KMS-11 (cell line): ENCODE results near the gene RDH11.

Source experiments
- H2AFZ ChIP-seq: fragments of 200-600 bp; sonication (generic); 2 replicates; pipeline ENCODE4 v1.6.1; 2016; ENCODE audit warnings: antibody characterized with exemption, mixed run types, low read depth
- H3K27ac ChIP-seq: fragments of 200-600 bp; sonication (generic); 2 replicates; pipeline ENCODE4 v1.6.1; 2016; ENCODE audit warnings: mild to moderate bottlenecking, mixed run types
- H3K27me3 ChIP-seq: fragments of 200-600 bp; sonication (generic); 2 replicates; pipeline ENCODE4 v1.6.1; 2017; ENCODE audit warnings: mild to moderate bottlenecking, low read depth, mixed run types, moderate library complexity; ENCODE audit not compliant: insufficient read depth
- H3K36me3 ChIP-seq: fragments of 200-600 bp; sonication (generic); 2 replicates; pipeline ENCODE4 v1.6.1; 2017; ENCODE audit warnings: mild to moderate bottlenecking, mixed run types; ENCODE audit not compliant: insufficient read depth
- H3K4me1 ChIP-seq: fragments of 200-600 bp; sonication (generic); 2 replicates; pipeline ENCODE4 v1.6.1; 2016; ENCODE audit warnings: mild to moderate bottlenecking, low read depth, mixed run types; ENCODE audit not compliant: poor library complexity, severe bottlenecking
- H3K4me2 ChIP-seq: fragments of 200-600 bp; sonication (generic); 2 replicates; pipeline ENCODE4 v1.7.0; 2016; ENCODE audit warnings: mild to moderate bottlenecking, mixed run types
- H3K4me3 ChIP-seq: fragments of 200-600 bp; sonication (generic); IDR thresholded peaks from 2 replicates; pipeline ENCODE4 v1.6.1; 2017; ENCODE audit warnings: low read depth, low read length, mixed read lengths; ENCODE audit not compliant: insufficient read depth
- H3K79me2 ChIP-seq: fragments of 200-600 bp; sonication (generic); 2 replicates; pipeline ENCODE4 v1.6.1; 2016; ENCODE audit warnings: low read depth, mixed run types; ENCODE audit not compliant: insufficient read depth
- H3K9ac ChIP-seq: fragments of 200-600 bp; sonication (generic); 2 replicates; pipeline ENCODE4 v1.6.1; 2016; ENCODE audit warnings: mild to moderate bottlenecking, mixed run types
- H4K20me1 ChIP-seq: fragments of 200-600 bp; sonication (generic); 2 replicates; pipeline ENCODE4 v1.6.1; 2016; ENCODE audit warnings: mild to moderate bottlenecking, mixed run types; ENCODE audit not compliant: insufficient read depth
- TF ChIP-seq, protein P1 (sequence below): fragments of 200-600 bp; sonication (generic); conservative IDR thresholded peaks from 2 replicates; pipeline ENCODE4 v1.6.1; 2017; ENCODE audit warnings: low read depth, mild to moderate bottlenecking, antibody characterized with exemption, low read length, moderate library complexity, mixed read lengths

The RDH11 gene

DNA sequence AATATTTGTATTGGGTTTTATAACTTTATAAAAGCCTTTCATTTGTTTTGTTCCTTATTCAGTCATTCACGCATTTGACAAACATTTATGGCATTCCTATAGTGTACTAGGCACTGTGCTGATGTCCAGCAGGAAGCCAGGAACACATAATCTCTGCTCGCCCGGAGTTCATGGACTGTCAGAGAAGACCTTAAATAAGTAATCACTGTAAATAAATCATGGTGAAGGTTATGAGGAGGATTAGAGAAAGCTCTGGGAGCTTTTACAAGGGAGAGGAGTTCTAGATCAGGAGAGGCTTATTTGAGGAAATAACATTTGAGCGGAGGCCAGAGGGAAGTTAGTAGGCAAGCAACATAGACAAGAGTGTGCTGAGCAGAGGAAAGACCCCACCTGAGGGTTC lies 1.4 kb upstream of the RDH11 start:
- TF ChIP-seq, protein P1, sequence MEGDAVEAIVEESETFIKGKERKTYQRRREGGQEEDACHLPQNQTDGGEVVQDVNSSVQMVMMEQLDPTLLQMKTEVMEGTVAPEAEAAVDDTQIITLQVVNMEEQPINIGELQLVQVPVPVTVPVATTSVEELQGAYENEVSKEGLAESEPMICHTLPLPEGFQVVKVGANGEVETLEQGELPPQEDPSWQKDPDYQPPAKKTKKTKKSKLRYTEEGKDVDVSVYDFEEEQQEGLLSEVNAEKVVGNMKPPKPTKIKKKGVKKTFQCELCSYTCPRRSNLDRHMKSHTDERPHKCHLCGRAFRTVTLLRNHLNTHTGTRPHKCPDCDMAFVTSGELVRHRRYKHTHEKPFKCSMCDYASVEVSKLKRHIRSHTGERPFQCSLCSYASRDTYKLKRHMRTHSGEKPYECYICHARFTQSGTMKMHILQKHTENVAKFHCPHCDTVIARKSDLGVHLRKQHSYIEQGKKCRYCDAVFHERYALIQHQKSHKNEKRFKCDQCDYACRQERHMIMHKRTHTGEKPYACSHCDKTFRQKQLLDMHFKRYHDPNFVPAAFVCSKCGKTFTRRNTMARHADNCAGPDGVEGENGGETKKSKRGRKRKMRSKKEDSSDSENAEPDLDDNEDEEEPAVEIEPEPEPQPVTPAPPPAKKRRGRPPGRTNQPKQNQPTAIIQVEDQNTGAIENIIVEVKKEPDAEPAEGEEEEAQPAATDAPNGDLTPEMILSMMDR: no peak

DNA sequence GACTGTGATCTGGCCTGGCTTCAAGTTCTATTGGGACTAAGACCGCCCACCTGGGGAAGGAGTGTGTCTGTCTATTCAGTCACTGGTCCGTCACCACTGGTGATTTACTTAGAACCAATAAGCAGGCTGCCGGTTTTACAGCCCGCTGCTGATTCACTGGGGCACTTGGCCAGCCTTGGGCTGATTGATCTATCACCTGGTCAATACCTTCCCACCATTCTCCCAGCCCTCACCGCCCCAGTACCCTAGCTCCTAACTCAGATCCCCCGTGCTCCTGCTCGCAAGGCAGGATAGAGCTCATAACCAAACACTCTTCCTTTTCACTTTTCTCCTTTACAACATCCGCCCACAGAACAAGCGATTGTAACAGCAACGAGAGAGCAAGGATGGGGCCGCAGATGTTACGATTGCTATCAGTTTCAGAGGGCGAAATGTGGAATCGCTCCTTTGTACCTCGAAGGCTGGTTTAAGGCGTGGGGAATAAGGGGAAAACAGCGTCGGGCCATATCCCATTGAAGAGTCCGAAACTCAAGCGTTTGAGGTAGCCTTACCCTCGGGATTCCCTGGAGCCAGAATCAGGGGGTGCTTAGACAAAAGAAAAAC lies 672 bp downstream of the RDH11 start:
- TF ChIP-seq, protein P1: no peak
- Histone ChIP-seq H2AFZ (peak overlapping the region; percentile 71), H3K79me2 (no peaks in the 10 kb centered on the region), H4K20me1 (no peaks in the 10 kb centered on the region), H3K4me3 (no peak overlapping the region), H3K27ac (peak overlapping the region; percentile 57), H3K9ac (peak overlapping the region; percentile 53), H3K4me1 (peaks cover 6% of the 10 kb centered on the region), H3K27me3 (no peaks in the 10 kb centered on the region), H3K4me2 (peak overlapping the region; percentile 68), H3K36me3 (no peaks in the 10 kb centered on the region)

More for the DNA sequence above, 1.4 kb upstream of the RDH11 start:
- Histone ChIP-seq H3K9ac (no peak overlapping the region), H3K27ac (no peak overlapping the region), H3K27me3 (no peaks in the 10 kb centered on the region), H3K4me3 (no peak overlapping the region), H3K4me1 (peaks cover 6% of the 10 kb centered on the region), H4K20me1 (no peaks in the 10 kb centered on the region), H2AFZ (no peak overlapping the region), H3K4me2 (no peak overlapping the region), H3K79me2 (no peaks in the 10 kb centered on the region), H3K36me3 (no peaks in the 10 kb centered on the region)

DNA sequence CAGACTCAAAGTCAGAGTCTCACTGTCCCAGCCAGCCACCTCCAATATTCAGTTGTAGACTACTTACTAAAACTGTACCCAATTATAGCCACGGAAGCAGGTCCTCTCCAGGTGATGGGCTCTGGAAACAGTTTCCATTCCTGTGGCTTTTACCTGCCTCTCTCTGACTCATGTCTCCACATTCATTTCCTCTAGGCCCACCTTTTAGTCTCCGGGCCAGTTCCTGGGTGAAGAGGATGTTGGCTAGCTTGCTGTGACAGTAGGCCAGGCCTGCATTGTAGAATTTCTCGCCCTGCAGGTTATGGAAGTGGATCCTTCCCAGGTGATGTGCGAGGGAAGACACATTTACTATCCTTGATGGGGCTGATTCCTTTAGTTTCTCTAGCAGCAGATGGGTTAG lies 5.6 kb downstream of the RDH11 start:
- Histone ChIP-seq H3K4me2 (no peak overlapping the region), H4K20me1 (no peaks in the 10 kb centered on the region), H3K4me3 (no peak overlapping the region), H3K36me3 (no peaks in the 10 kb centered on the region), H3K79me2 (no peaks in the 10 kb centered on the region), H3K4me1 (peaks cover 6% of the 10 kb centered on the region), H3K27ac (no peak overlapping the region), H2AFZ (no peak overlapping the region), H3K9ac (no peak overlapping the region), H3K27me3 (no peaks in the 10 kb centered on the region)
- TF ChIP-seq, protein P1: no peak

DNA sequence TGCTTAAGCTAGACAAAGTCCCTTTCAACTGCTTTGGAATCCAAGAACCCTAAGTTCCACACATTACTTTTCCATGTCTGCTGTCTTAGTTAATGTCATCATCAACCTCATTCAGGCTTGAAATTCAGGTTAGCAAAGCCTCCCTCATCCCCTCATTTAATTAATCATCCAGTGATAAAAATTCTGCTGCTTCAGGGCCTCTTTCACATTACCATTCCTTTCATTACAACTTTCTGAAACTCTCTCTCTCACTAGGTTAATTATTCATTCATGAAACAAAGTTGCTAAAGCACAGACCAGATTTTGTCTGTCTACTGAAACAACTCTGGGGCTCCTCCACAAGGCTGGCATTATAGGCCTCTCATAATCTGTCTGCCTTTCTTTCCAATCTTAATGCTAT lies 11.7 kb downstream of the RDH11 start:
- peaks cover 16% of the 10 kb centered on the region for H3K4me1 ChIP-seq
- no peak overlapping the region for H3K9ac ChIP-seq
- H3K4me2 ChIP-seq: no peak overlapping the region
- H3K27me3 ChIP-seq: no peaks in the 10 kb centered on the region
- no peak overlapping the region for H3K4me3 ChIP-seq
- H4K20me1 ChIP-seq: no peaks in the 10 kb centered on the region
- H2AFZ ChIP-seq: no peak overlapping the region
- H3K36me3 ChIP-seq: 0 out of 2 replicates have a peak, but pooled peaks cover 4% of the 10 kb centered on the region
- no peaks in the 10 kb centered on the region for H3K79me2 ChIP-seq
- no peak overlapping the region for H3K27ac ChIP-seq
- TF ChIP-seq, protein P1: no peak
